Neural crest cell (in vitro differentiated cells): ENCODE results near the gene RELB. TPM values are rescaled to one million over a fixed set of nuclear protein-coding genes. Genes with fewer than 3 reads are reported as not detected.

Experiments
- DNase-seq: peaks from one replicate; pipeline ENCODE4 v3.0.0; 2021; ENCODE audit warnings: low read depth, mixed read lengths, low spot score
- H3K27ac Mint-ChIP-seq: one replicate; pipeline ENCODE4 v1.8.0; 2021; ENCODE audit warnings: mild to moderate bottlenecking, mixed read lengths; ENCODE audit not compliant: unreplicated experiment
- H3K27me3 Mint-ChIP-seq: 2 replicates; pipeline ENCODE4 v1.8.0; 2021; ENCODE audit warnings: low read depth, mild to moderate bottlenecking, mixed read lengths
- H3K36me3 Mint-ChIP-seq: 2 replicates; pipeline ENCODE4 v1.8.0; 2021; ENCODE audit warnings: low read depth, mild to moderate bottlenecking, mixed read lengths
- H3K4me1 Mint-ChIP-seq: 2 replicates; pipeline ENCODE4 v1.8.0; 2021; ENCODE audit warnings: mixed read lengths
- H3K4me3 Mint-ChIP-seq: one replicate; pipeline ENCODE4 v1.8.0; 2021; ENCODE audit warnings: mild to moderate bottlenecking, mixed read lengths
- H3K9me3 Mint-ChIP-seq: 2 replicates; pipeline ENCODE4 v1.8.0; 2021; ENCODE audit warnings: mixed read lengths
- CTCF ChIP-seq: fragments of 200-600 bp; sonication (generic); conservative IDR thresholded peaks from 2 replicates; pipeline ENCODE4 v1.5.0; 2021; ENCODE audit warnings: antibody characterized with exemption, mild to moderate bottlenecking
- total RNA-seq: library from RNA; stranded (reverse); gene quantifications from 2 replicates; pipeline ENCODE4 v1.2.1, GENCODE V29; 2021

RELB gene
- total RNA-seq, 1 donor from 2014 or later = 3.1 TPM

GRCh38 chr19:45078390-45079062 is 77.3 kb downstream of the RELB start:
- Mint-ChIP-seq H3K9me3 (no peaks in the 10 kb centered on the region), H3K27me3 (peaks cover 38% of the 10 kb centered on the region), H3K27ac (peak overlapping the region; percentile 19)

GRCh38 chr19:45079063-45079910 is 78.0 kb downstream of the RELB start, which contains the start of gene GEMIN7:
TSS of gene GEMIN7 (plus strand) at chr19:45079260. CDS start at chr19:45090115, 10,855 bp downstream.
- H3K4me3 Mint-ChIP-seq = peak within 1 kb of the TSS; percentile 98
- TF ChIP-seq CTCF = peak; percentile 41
- H3K4me1 Mint-ChIP-seq = peaks cover 33% of the 10 kb centered on the region
- H3K36me3 Mint-ChIP-seq = peaks cover 5% of the 10 kb centered on the region
- H3K27ac Mint-ChIP-seq = peak within 1 kb of the TSS; percentile 97
- H3K27me3 Mint-ChIP-seq = peaks cover 38% of the 10 kb centered on the region
- no peaks in the 10 kb centered on the region for H3K9me3 Mint-ChIP-seq
- peak; percentile 83 for DNase-seq

More at GRCh38 chr19:45078390-45079062, 77.3 kb downstream of the RELB start:
- Mint-ChIP-seq H3K4me1 (peaks cover 33% of the 10 kb centered on the region), H3K4me3 (peak overlapping the region; percentile 98), H3K36me3 (peaks cover 5% of the 10 kb centered on the region)
- no peak for TF ChIP-seq CTCF
- no peak for DNase-seq

- Mint-ChIP-seq H3K4me1 (peaks cover 29% of the 10 kb centered on the region), H3K36me3 (peaks cover 5% of the 10 kb centered on the region), H3K4me3 (peak overlapping the region; percentile 98), H3K9me3 (no peaks in the 10 kb centered on the region), H3K27ac (peak overlapping the region; percentile 97), H3K27me3 (peaks cover 31% of the 10 kb centered on the region)
- no peak for TF ChIP-seq CTCF
- DNase-seq = no peak
These were observed 78.7 kb downstream of the RELB start for GRCh38 chr19:45079911-45080370.

DNA sequence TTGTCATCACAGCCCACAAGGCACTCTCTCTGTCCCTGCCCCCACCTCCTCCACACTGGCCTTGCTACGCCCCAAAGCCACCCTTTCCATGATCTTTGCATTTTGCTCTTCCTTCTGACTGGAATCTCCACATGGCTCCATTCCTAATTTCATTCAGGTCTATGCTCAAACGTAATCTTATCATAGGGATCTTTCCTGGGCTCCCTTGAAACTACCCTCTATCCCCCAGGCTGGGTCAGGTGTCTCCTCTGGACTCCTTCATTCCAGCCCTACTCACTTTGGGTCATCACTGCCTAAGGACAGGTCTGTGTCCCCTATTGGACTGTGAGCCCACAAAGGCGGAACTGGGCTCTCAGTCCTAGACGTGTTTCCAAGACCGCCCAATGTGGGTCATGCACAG is 80.9 kb downstream of the RELB start:
- H3K9me3 Mint-ChIP-seq = no peaks in the 10 kb centered on the region
- peaks cover 10% of the 10 kb centered on the region for H3K27me3 Mint-ChIP-seq
- H3K36me3 Mint-ChIP-seq = peaks cover 7% of the 10 kb centered on the region
- no peak for DNase-seq
- H3K27ac Mint-ChIP-seq = no peak overlapping the region
- H3K4me1 Mint-ChIP-seq = peaks cover 21% of the 10 kb centered on the region
- no peak for TF ChIP-seq CTCF
- H3K4me3 Mint-ChIP-seq = peak overlapping the region; percentile 73

DNA sequence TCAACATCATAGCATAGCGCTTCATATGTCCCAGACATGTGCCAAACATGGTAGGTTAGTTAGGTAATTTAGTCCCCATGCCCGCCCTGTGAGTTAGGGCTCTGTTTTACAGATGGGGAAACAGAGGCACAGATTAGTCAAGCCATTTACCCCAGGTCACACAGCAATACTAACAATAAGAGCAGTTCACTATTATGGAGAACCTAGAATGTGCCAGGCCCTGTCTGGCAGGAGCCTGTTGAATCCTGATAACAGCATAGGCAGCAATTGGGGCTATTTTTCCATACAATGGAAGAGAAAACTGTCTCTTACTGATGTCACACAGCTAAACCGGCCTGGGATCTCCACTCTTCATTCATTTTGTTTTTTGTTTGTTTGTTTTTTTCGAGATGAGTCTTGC is 85.2 kb downstream of the RELB start:
- TF ChIP-seq CTCF = no peak
- Mint-ChIP-seq H3K36me3 (peaks cover 7% of the 10 kb centered on the region), H3K4me3 (peak overlapping the region; percentile 33), H3K27ac (no peak overlapping the region), H3K4me1 (peaks cover 21% of the 10 kb centered on the region), H3K27me3 (no peaks in the 10 kb centered on the region), H3K9me3 (no peaks in the 10 kb centered on the region)
- DNase-seq = no peak
